M059J (cell line): ENCODE results near the gene ADAMTS15. TPM values are rescaled to one million over a fixed set of nuclear protein-coding genes. Genes with fewer than 3 reads are reported as not detected.
A peak's percentile ranks its signal among the peaks of the same experiment; 100 is the strongest.

Experiments
- DNase-seq: peaks from one replicate; pipeline ENCODE4 v3.0.0-alpha.2; 2012; ENCODE audit warnings: low read depth
- total RNA-seq: library from RNA; depleted of rRNA; stranded (reverse); fragments of >200 nt; shearing (Covaris generic); gene quantifications from 2 replicates; pipeline ENCODE4 v1.2.3, GENCODE V29; 2014

Gene ADAMTS15
- total RNA-seq, 1 experiment from 2014 or later, result 10.9 TPM

GRCh38 chr11:130476922-130477491, 28.6 kb downstream of the ADAMTS15 start:
- DNase-seq, result no peak

GRCh38 chr11:130477586-130478203, 29.2 kb downstream of the ADAMTS15 start:
- no peak for DNase-seq

- peak; percentile 97 for DNase-seq
These were observed 29.8 kb downstream of the ADAMTS15 start for GRCh38 chr11:130478204-130478701.

- peak; percentile 67 for DNase-seq
These were observed 30.4 kb downstream of the ADAMTS15 start for GRCh38 chr11:130478881-130479280.

- peak; percentile 45 for DNase-seq
These were observed 31.7 kb downstream of the ADAMTS15 start for GRCh38 chr11:130480186-130480585.

- DNase-seq, result peak; percentile 56
These were observed 32.3 kb downstream of the ADAMTS15 start for GRCh38 chr11:130480711-130481140.

- DNase-seq, result no peak
These were observed 34.7 kb downstream of the ADAMTS15 start for GRCh38 chr11:130483124-130483523.

DNA sequence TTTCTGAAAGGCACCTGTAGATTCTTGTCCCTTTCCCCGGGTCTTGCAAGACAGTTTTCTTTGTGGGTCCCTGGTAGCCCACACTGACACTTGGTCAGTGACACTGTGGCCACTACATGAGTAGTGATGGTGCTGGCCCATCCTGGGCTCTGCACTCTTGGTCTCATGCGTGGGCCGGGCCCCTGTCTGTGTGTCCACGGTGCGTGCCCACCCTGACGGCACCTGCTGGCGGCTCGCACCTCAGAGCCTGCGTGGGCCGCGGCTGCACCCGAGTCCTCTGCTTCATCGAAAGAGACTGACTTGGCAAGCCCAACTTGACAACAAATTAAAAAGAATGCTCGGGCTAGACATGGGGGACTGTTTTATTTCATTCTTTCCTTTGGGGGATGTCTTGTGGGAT, 37.5 kb downstream of the ADAMTS15 start:
- no peak for DNase-seq

DNA sequence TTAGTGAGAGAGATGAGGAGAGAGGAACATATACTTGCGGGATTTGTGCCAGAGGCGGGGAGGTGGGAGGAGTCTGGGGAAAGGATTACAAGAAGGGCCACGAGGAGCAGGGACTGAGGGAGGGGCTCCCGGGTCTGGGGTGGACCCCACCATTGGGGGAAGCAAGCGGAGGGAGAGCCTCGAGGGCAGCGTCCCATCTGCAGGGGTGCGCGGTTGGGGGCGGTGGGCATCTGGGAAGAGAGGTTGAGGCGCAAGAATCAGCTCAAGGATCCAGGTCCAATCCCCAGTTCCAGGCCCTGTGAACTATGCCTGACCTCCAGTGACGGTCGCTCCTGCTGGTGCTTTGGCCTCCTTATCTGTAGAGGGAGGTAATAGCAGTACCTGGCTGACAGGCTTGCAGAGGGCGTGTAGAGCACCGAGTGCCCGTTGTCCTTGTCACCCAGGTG, 38.0 kb downstream of the ADAMTS15 start:
- DNase-seq, result no peak

DNA sequence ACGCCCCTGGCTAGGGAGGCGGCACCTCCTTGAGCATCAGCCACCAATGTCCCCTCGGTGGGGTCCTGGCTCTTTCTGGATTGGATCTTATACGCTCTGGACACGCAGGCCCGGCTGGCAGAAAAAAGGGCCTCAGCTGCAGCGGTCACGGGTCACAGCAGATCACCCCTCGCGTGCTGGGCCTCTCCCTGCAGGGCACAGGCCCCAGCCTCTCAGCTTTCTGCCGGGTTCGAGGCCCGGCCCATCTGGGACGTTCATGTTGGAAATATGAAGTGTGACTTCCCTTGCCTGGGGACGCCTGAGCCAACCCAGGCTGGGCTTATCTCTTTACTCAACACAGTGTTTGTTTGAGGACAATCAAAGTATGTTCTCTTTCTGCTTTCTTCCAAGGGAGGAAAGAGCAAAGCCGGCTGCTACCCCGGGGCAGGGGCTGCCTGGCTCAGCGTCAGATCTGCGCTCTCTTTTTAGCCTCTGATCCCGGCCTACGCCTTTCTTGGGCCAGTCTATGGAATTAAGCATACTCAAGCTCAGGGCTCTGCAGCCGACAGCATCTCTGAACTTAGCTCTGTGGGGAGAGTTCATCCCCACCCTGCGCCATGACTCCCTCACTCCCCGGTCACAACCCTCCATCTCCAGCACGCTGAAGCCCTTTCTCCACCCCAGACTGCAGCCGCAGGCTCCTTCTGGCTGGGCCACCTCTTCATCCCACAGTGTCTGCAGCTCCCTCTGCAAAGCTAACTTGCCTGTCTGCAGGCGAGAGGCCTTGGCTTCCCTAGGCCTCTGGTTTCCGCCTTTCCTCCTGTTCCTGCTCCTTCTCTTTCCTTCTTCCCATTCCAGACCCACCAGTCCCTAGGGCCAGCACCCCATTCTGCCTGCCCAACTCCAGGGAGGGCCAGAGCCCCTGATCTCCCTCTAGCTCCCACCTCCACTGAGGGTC, 38.8 kb downstream of the ADAMTS15 start:
- DNase-seq, result no peak

DNA sequence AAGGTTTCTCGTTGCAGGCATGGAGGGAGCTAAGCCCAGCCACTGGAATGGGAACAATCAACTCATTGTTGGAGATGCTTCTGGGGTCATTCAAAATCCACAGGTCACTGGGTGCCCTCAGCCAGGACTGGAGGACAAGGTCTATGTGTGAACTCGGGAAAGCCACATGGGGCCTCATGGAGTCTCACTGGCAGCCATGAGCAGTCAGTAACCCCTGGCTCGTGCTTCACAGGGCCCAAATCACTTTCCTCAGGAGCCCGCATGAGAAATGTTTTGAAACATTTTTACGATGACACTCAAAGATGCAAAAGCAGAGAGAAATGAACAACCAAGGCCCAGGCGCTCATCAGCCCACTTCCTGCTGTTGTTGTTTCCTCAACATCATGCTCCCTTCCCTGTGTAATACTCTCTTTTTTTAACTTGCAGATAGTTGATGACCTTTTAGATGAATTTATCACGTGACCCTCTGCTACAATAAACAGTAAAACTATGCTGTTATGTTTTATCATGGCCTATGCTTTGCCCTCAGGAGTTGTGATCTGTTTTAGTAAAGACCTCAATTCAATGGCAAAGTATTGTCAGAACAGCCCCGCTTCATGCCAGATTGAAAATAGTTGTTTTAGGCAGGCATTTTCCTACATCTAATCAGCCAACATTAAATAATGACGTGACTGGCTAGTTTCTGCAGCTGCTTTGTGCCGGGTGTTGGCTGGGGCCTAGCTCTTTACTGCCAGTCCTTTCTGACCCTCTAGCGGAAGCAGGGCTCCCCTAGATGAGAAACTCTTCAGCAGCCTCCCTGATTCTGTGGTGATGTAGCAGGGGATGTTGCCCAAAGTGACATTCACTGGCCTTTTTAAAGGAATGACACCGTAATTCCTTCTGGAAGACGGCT, 39.7 kb downstream of the ADAMTS15 start:
- DNase-seq, result no peak

- no peak for DNase-seq
These were observed 40.6 kb downstream of the ADAMTS15 start for GRCh38 chr11:130488848-130489584.

- no peak for DNase-seq
These were observed 41.3 kb downstream of the ADAMTS15 start for GRCh38 chr11:130489716-130490115.

DNA sequence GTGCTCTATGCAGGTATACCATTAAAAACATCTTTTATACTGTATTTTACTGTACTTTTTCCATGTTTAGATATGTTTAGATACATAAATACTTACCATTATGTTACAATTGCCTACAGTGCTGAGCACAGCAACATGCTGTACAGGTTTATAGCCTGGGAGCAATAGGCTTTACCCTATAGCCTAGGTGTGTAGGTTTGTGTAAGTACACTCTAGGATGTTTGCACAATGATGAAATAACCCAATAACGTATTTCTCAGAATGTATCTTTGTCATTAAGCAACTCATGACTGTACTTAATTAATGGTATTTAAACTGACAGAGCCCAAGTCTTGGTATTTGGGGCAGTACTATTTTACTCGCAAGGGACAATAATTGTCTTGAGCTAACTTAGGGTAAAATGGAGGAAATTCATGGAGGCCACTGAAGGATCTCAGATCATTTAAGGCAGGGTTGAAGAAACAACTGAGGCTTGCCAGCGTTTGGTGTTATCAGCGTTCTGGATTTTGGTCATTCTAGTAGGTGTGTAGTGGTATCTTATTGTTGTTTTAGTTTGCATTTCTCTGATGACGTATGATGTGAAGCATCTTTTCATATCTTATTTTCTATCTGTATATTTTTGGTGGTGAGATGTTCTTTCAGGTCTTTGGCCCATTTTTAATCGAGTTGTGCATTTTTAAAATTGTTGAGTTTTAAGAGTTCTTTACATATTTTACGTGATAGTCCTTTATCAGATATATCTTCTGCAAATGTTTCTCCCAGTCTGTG, 42.4 kb downstream of the ADAMTS15 start:
- DNase-seq, result no peak

GRCh38 chr11:130498181-130498580, 49.7 kb downstream of the ADAMTS15 start:
- DNase-seq, result no peak

DNA sequence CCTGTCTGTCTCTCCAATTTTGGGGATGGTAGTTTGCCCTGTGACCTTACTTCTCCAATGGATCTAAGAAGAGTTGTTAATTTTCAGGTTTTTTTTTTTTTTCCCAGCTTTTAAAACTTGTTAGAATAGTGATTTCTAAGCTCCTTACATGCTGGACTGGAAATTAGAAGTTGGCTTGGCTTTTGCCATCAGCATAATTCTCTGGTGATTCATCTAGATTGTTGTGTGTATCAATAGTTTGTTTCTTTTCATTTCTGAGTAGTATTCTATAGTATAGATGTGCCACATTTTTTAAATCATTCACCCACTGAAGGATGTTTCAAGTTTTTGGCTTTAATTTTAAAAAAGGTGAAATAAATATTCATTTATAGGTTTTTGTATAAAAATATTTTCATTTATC, 51.4 kb downstream of the ADAMTS15 start:
- DNase-seq, result peak; percentile 27

DNA sequence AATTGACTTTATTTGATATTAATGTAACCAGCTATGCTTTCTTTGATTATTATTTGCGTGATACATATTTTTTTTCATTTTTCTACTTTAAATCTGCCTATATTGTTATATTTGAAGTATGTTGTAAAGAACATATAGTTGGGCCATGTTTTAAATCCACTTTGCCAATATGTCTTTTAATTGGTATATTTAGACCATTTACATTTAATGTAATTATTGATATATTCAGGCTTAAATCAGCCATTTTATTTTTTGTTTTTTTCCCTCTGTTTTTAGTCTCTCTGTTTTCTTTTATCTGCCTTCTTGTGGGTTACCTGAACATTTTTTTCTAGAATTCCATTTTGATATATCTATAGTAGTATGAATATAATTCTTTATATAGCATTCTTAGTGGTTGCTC, 55.9 kb downstream of the ADAMTS15 start:
- DNase-seq, result no peak

DNA sequence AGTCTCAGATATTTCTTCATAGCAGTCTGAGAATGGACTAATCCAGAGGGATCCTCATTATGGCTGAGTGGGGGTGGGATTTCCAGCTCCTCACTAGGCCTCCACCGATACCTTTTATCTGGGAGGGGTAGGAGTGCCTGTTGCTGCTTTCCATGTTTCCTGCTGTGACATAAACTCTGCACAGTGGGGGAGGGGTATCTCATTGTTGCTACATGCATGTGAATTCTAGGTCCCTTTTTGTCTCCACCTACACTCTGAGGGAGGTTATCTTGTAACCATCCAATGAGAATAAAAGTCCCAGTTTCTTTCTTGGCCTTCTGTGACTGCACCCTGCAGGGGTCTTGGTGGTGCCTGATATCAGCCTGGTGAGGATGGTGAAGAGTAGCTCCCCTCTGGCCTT, 60.5 kb downstream of the ADAMTS15 start:
- DNase-seq, result no peak

DNA sequence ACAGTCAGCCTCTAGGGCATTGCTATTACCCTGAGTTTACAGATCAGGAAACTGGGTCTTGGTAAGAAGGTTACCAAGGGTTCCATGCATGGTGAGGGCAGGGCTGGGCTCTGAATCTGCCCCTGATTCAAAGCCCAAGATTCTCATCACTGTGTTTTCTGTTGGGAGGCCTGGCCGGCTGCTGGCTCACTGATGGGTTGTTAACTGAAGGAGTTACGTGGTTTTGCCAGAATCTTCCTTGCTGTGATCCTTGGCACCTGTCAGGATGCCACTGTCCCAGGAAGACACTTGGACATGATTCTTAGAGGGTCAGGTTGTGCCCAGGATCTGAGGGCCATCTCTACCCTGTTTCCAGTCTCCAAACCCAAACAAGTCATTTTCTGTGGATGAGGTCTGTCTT, 61.5 kb downstream of the ADAMTS15 start:
- DNase-seq, result no peak
